GM21447 (cell line): ENCODE measurements around the gene DDX5.
A peak's percentile ranks its signal among the peaks of the same experiment; 100 is the strongest.
"Not testable (repeated sequence)": the region's sequence is repeated elsewhere in the genome, so short reads cannot be mapped to it uniquely, and the experiment has no call there.

Experiments
- ATAC-seq: cut with Tn5 transposase; IDR thresholded peaks from one replicate; pipeline ENCODE4 v1.9.1; 2021; ENCODE audit not compliant: unreplicated experiment

DDX5 gene

DNA sequence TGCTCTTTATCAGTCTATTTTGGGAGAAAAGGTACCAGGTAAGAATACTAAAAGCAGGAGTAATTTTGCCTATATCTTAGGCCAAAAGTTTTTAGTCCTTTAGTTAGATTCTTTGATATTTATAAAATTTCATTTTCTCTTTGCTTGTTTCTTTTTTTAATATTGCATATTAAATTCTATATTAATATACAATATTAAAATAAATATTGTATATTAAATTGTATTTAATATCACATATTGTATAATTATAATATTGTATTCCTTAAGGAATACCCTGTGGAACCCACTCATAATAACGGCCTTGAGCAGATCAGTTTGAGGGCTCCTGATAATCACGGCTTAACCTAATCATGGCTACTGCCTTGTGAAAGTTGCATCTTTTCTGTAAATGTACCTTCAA, 2.6 kb upstream of the DDX5 start:
- no peak for ATAC-seq

DNA sequence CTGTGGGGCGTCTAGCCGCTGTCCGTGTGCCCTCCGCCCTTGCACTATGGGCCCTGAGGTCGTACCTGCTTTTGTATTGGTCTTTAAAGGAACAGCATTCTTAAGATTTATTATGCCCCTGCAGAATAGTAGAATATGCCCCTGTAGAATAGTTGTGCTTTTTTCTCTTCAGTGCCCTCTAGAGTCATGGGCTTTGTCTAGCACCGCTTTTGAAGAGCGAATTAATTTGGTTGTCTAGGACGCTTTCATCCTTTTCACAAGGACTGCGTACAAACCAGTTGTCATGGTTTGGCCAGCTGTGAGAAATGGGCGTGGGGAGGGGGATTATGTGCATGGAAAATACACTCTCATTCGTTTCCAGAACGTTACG, 1.3 kb upstream of the DDX5 start:
- peak; percentile 26 for ATAC-seq

DNA sequence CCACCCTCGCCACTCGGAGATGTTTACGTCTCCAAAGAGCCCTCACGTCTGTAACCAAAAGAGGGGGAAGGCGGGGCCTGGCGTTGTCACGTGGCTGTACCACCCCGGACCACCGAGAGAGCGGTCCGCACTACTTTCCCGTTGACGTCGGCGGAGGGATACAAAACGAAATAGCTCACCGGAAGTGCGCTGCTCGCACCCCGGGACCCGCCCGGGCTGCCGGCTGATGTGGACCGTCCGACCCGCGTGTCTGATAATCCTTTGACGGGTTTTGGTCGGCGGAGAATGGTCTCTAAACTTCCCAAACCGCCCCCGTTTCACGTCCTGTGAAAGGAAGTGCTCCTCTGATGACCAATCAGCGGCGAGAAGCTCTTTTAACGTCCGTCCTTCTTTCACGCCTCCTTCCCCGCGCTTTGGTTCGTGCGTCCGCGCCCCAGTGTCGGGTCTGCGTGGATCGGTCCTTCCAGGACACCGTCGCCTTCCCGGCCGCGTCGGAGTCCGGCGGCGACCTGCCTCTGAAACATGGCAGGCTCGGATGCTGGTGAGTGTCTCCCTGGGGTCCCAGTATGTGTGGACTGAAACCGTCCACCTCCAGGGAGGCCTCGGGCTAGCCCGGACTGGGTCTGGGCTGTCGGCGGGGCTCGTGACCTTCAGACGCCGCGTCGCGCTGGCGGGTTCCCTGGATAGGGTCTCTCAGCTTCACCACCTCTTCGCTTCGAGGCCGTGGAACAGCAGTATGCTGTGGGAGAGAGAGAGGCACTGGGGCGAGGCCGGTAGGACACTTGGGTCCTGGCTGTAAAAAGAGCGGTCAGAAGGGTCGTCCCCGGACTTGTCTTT, 705 bp upstream of the DDX5 start, which contains the start of gene CEP95:
CEP95 (plus strand) TSS at position 402 of the 837 bp plus-strand sequence; CDS start at position 523, 121 bp downstream.
- peak; percentile 57 for ATAC-seq

DNA sequence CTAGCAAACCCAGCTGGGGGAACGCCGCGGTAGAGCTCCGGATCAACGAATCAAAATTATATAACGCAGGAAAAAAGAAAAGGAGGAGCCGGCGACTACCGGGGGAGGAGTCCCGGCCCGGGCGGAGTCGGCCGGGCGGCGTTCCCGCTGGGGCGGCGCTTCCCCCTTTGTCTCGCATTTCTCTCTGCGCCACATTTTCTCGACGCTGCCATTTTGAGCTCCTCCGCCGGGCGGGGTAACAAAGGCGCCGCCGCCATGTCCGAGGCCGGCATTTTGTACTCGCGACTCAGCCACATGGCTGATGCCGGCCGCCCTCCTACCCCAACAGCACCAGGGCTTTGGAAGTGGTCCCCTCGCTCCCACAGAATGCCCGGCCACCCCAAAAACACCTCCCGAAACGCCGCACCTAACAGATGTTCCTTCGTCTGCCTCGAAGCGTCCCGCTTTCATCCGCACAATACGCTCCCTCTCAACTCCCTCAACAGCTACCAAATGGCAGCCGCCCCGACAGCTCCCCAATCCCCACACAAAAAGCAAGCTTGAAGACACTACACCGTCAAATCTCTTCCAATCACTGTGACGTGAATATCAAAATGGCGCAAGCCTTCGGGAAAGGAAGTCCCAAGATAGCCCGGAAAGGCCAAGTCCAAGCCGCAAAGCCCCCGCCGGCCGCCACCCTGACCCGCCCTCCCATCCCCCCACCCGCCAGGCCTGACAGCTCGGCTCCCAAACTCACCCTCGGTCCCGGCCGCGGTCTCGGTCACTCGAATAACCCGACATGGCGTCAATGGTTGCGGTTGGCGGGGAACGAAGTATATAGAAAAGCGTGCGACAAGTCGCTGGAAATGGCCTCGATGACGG, 519 bp downstream of the DDX5 start:
- peak; percentile 33 for ATAC-seq

DNA sequence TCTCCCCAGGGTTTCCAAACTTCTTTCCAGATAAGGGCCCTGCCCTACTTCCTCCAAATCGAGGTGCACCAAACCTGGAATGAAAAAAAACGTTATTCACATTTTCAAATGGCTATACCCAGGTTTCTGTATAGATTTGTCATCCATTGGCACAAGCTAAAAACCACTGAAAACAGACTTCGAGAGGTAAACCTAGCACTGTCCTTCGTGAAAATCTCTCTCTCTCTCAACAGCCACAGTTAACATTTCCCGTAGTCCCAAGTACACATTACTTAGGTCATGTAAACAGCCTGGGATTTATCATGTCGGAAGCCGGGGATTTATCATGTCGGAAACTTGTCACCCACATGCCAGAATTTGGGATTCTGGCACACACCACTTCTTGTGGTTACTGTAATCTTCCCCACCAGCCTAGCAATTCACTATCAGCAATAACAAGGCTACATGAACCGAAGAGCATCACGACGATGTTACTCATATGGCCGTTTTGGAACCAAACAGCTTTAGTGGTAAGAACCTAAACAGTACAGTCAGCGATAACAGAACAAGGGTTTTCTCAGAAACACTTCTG, 1.2 kb downstream of the DDX5 start:
- ATAC-seq: no peak

DNA sequence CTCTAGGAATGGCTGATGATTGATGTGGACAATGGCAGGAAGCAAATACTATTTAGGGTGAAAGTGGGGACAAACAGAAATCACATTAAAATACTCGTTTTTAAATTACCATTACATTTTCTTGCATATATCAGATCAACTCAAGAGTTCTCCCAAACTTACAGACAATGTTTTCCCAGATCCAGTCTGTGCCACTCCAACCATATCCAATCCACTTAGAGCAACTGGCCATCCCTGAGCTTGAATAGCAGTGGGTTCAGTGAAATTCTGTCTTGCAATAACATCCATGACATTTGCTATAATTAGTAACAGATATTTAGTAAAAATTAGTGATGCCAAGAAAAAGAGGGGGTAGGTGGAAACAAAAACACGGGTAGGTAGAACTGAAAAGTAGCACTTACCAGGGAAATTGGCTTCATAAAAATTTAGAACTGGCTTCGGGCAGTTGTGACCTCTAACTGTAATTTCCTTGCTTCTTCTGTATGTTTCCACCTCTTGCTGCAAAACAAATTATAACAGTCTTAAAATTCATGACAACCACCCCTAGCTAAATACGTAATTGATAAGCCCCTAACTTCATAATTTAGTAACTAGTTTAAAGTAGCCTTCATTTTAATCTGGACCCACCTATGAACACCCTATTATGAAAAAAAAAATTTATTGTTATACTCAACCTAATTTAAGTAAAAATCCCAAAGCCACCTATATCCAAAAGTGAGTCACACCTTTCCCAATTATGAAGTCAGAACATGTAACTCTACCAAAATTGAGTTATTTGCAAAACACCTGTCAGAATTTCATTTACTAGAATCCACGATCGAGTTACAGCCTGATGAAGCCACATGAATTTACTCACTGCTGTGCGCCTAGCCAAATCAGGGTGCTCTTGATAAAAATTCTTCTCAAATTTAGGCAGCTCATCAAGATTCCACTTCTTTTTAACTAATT, 2.0 kb downstream of the DDX5 start:
- no peak for ATAC-seq

DNA sequence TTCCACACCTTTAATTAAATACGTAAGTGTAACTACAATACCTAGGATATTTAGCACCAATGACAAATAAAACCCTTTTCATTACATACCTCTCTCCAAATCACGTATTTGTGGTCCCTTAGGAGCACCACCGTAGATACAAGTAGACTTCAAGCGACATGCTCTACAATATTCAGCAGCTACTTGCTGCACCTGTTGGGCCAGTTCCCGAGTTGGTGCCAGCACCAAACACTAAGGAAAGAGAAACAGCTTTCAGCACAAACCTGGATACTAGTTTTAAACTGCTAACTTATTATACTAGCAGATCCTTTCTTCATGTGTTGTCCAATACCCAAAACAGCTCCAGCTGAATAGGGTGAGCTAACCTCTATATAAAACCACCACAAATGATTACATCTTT, 2.7 kb downstream of the DDX5 start:
- no peak for ATAC-seq

DNA sequence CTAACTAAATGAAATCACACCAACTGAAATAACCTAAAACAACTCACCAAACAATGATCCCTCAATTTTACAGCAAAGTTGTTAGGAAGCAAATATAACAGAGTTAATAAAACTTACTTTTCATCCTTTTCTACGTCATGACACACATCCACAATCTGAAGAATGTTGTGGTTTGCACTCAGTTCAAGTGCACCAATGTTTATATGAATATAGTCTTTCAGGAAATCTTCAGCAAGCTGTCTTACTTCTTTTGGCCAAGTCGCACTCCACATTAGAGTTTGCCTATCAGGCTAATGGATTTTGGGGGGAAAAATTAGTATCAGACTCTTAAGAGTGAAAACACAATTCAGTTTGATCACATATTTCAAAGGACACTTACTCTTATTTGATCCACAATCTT, 3.3 kb downstream of the DDX5 start:
- ATAC-seq: no peak

DNA sequence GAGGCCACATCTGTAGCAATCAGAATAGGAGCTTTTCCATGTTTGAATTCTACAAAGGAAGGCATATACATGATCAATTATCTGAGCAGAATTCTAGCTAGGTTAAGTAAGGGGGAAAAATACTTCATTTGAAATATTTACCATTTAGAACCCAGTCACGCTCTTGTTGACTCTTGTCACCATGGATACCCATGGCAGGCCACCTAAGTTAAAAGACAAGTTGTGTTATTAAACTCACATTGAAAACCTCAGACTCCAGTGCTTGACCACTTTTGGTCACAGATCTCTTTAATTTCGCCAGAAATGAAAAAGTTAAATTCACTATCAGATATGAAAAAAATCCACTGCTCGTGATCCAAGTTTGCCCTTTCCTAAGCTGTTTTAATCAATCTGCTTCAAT, 4.1 kb downstream of the DDX5 start:
- no peak for ATAC-seq

DNA sequence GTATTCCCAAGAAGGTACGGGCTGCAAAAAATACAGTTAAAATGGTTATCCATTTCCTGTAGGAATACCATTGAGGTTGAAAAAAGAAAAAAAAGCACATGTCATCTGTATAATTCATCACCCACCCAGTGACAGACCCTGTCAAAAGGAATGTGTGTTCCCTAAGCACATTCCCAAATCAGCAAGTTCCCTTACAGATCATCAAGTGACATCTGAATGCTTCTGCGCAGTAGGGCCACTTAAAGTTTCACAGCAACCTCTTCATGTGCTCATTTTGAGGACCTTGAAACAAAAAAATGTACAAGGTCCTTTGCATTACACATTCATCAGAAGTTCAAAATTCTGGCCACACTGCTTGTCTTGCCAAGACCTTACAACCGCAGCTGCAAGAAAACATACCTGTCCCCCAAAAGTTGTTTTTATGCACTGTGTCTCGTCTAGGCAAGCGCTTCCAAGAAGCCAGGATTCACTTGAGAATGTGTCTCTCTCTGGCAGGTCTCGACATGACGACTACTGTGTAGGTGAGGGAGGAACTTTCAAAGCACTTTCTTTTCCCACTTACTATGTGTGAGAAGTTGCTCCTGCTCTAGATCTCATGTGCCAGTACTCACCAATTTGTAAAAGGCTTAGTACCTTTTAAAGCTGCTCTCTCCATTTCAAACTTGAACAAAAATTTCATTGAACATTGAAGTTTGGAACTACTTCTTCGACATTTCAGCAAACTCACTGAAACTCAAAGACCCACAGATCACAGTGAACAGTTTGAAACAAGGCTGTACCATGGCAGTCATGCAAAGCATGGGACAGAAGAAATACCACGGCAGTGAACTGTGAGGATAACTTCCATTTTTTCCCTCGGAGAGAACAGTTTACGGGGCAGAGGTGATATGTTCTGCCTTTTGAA, 5.0 kb downstream of the DDX5 start:
- no peak for ATAC-seq

DNA sequence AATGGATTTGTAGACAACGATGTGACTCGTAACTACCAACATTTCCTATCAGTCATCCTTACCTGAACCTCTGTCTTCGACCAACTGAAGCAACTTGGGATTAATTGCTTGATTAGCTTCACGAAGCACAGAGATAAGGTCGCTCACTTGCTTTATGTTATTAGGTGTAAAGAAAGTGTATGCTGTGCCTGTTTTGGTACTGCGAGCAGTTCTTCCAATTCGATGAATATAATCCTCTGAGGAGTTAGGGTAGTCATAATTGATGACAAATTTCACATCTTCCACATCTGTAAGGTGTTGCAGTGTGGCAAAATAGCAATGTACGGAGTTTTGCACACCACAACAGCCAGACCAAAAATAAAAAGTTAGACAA, 5.6 kb downstream of the DDX5 start:
- no peak for ATAC-seq

DNA sequence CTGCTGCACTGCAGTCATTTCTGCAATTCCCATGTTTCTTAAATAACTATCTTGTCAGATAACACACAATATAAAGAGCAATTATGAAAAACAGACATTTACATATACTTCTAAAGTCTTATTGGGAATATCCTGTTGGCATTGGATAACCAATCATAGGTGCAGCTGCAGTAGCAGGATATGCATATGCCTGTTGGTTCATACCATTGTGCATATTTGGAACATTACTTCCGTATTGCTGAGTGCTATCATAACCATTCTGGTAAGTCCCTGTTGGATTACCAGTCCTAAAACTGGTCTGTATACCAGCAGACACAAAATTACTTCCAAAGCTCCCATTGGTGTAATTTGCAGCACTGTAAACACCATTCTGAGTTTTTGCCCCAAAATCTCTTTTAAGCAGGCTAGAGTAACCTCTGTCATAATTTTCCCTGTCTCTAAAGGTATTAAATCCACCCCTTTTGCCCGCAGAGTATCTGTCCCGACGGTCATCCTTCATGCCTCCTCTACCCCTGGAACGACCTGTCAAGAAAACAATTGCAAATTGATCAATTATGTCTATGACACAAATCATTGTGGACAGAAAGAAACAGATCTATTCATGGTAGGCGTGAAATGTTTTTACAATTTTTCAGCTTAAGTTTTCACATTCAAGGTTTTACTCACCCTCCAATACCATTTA, 6.1 kb downstream of the DDX5 start:
- no peak for ATAC-seq

DNA sequence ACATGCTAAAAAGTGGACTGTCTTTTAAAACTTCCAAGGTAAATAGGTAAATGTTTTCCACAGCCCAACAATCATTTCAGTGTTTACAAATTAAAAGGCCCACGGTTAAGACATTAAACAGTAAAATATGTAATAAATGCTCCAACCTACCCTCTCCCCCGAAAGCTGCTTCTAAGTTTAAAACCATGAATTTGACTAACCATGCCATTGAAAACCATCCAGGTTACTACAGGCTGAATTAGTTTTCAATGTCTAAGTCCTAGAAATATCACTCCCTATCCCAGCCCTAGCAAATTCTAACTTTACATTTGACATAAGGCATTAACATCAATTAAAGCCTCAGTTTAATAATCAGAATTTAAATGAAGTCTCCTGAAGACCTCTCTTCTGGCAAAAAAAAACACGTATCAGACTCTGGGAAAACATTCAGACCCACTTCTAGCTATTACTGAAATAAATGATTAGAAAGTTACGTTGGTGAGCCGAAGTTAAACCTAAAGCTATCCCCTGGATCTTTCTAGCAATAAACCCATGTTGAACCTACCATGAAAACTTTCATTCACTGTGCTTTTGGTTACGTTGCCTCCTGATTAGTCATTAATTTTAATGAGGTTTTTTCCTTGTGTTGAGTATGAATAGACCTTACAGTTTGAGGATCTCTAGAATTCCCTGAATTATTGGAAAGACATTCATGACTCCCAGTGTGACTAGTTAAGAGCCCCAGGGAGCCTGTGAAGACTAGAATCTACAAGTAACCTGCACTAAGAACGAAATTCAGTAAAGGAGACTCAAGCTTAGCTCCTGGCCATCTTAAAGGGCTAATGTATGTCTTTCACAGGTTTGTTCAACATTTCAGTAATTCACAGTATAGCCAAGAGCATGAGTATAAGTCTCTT, 7.5 kb downstream of the DDX5 start:
- ATAC-seq: no peak

DNA sequence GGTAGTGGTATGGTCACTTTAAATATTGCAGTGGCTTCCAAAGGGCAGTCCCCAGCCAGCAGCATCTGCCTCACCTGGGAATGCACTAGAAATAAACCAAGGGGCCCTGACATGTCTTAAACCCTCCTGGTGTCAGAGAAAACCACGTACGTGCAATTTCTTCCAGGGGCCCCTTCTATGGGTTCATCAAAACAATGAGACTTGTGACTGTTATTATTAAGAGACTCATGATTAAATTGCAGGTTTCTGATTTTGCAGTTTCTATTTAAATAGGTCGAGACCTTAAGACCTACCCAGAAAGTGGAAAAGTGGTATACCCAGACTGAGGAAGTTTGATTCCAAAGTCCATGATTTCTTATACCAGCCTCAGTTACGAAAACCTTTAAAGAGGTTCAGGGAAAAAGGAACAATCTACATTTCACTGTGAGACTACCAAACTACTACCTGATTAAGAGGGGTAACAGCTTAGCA, 8.5 kb downstream of the DDX5 start:
- no peak for ATAC-seq

DNA sequence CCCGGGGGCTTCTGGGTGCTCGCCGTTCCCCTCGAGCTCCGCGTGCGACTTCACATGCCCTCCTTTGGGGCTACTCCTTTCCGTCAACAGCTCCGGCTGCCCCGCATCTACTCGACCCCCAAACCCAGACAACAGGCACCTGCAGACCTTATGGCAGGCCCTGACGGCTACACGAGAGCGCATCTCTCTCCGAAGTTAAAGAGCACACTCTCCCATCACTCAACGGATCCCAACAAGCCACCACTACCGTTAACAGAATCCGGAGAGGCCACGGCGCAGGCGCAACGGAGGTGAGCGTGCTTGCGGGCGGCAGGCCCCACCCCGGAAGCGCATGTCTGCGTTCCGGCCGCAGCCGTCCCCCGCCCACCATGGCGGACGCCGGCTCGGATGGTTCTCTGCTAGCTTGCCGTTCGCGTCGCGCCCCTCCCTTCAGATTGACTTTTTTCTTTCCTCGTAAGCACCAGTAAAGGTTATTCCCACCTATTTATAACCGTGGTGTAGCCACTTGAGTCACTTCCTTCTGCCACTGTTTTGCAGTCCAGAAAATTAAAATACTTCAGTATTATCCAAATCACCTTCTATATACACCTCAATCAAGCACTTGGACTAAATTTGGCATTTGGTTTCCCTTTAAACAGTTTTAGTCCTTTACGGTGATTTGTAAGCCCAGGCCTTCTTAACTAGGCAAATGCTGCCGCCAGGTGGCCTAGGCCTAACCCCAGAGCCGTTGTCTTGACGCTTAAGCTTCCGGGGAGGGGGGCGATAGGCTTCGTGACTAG, 9.1 kb downstream of the DDX5 start, which contains the start of gene POLG2:
POLG2 (minus strand) TSS at position 269 of the 779 bp plus-strand sequence; CDS start at position 183, 86 bp downstream.
- peak; percentile 84 for ATAC-seq

DNA sequence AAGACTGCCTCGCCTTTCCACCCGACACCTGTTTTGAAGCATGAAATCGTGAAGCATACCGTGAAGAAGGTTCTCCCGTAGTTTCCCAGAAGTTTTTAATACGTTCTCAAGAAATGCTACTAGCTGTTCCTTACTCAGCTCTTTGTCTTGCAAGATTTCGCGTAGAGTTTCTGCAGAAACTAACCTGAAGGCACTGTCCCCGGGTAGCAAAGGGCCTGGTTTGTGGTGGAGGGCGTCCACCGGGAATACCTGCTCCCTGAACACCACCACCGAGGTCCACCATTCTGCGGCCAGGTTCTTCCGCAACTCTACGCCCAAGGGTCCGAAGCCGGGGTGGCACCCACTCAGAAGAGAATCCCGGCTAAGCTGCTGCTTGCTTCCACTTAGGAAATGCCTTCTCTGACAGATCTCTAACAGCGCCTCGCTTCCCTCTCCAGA, 9.7 kb downstream of the DDX5 start:
- ATAC-seq: no peak

DNA sequence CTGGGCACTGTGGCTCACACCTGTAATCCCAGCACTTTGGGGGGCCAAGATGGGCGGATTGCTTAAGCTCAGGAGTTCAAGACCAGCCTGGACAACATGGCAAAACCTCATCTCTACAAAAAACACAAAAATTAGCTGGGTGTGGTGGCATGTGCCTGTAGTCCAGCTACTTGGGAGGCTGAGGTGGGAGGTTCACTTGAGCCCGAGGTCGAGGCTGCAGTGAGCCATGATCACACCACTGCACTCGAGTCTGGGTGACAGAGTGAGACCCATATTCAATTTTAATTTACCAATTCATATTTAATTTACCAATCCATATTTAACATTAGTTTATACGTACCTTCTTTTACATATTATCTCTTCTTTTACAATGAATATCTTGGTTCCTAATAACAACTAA, 10.8 kb downstream of the DDX5 start:
- ATAC-seq: not testable (repeated sequence)
